Activated gamma-delta T cell treated with anti-CD3 and anti-CD28 coated beads, Interleukin-2, amount 50 U/mL, for 16 hours (primary cell): Measurements from ENCODE around the gene DPP10.

Experiments used
- DNase-seq: peaks from one replicate; pipeline ENCODE4 v3.0.0-alpha.2; 2020; ENCODE audit warnings: low read depth

The DPP10 gene

DNA sequence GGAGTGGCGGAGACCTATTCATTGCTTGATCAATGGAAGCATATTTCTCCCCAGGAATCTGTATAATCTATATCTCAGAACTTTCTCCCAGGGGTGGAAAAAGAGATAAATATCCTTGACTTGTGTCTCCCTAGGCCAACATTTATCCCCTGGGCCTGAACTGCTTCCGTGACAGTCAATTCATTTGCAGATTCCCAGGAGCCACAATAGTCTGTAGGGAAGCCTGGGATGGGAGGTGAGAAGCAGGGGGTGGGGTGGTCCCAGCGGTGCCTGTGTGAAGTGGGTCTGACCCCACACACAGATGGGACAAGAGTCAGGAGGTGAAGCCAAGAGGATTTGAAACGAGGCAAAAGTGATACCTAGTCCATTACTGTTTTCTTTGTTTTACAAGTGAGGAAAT, 166.8 kb downstream of the DPP10 start:
- no peak for DNase-seq

GRCh38 chr2:114609801-114610200, 167.4 kb downstream of the DPP10 start:
- no peak for DNase-seq

- no peak for DNase-seq
Observed at GRCh38 chr2:114610677-114611076, 168.2 kb downstream of the DPP10 start.

GRCh38 chr2:114614592-114614991, 172.2 kb downstream of the DPP10 start:
- DNase-seq: no peak

DNA sequence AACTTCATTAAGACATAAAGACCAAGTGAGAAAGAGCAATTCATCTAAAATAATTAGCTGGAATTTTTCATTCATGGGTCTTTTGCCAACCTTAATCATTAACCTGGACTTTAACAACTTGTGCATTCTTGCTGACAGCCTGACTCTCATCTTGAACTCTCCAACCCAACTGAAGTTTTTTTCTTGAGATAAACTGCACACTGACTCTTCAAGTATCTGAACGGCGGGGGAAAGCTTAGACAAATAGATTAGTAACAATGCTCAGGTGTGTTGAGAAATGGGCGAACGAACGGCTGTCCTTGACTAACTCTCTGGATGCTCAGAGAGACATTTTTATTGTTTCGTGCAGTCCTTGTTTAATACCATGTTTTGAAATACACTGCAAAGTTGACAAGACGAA, 186.0 kb downstream of the DPP10 start:
- DNase-seq: no peak

GRCh38 chr2:114631146-114631545, 188.7 kb downstream of the DPP10 start:
- no peak for DNase-seq

DNA sequence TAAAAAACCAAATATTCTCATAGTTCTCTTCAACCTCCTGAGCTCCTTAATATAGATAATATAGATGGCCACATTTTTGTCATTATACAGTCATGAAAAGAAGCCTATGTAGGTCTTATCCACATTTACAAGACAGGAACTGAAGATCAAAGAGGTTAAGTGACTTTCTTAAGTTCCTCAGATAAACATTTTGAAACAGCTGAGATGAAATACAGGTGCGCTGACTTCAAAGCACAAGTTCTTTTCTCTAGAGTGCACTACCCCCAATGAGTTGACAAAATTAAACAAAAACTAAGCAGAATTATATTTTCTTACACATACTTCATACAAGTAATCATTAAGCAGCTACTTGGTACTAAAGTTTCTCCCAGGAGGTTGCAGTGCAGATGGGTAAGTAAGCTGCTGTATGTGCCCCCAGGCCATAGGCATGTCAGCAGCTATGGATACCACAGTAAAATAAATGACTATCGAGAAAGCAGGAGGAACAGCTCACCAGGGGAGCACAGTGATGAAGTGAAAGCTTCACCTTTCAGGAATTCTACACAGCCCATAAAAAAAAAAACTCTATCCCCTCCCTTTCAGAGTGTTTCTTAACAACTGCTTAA, 199.8 kb downstream of the DPP10 start:
- DNase-seq: no peak

- DNase-seq: no peak
Observed at GRCh38 chr2:114642988-114643553, 200.6 kb downstream of the DPP10 start.

GRCh38 chr2:114651933-114652332, 209.5 kb downstream of the DPP10 start:
- DNase-seq: no peak

GRCh38 chr2:114659880-114660279, 217.4 kb downstream of the DPP10 start:
- DNase-seq: no peak

GRCh38 chr2:114661971-114662939, 219.8 kb downstream of the DPP10 start:
- DNase-seq: no peak

DNA sequence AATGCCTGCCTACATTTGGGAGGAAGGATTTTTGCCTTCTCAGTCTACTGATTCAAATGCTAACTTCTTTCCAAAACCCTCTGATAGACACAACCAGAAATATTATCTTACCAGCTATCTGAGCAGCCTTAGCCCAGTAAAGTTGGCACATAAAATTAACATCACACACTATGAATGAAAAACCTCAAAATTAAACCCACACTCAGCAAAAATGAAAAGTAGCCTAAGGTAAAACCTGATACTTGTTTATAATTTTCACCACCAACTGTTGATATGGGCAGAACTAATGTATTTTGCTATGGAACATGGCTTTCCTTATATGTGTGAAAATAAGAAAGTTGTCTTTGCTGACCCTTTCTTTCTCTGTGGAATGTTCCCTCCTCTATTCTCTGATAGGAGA, 226.0 kb downstream of the DPP10 start:
- DNase-seq: no peak

DNA sequence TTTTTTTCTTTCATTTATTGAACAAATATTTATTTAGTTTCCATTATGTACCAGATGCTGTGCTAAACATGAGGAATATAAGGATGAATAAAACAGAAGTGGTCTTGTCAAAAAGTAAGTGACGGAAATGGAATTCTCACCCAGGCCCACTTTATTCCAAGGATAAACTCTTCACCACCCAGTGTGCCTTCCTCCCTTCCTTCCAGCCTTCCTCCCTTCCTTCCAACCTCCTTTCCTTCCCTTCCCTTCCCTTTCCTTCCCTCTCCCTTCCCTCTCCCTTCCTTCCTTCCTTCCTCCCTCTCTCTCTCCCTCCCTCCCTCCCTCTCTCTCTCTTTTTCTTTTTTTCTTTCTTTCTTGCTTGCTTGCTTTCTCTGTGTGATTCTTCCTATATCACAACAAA, 240.8 kb downstream of the DPP10 start:
- DNase-seq: no peak

- no peak for DNase-seq
Observed at GRCh38 chr2:114684403-114684802, 242.0 kb downstream of the DPP10 start.

DNA sequence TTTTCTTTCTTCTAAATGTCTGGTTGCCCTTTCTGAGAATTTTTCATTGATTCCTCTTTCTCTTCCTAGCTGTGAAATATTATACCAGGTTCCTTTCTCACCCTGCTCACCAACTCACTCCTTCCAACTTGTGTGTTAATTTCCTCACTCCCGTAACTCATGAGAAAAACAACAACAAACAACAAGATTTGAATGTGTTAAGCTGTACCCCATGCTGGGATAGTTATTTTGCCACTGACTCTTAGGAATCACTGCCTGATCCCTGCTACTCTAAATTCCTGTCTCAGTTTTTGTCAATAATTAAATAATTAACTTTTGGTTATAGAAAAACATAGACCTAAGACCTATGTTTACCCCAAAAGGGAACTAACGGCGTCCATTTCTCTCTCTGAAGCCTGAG, 242.7 kb downstream of the DPP10 start:
- no peak for DNase-seq

DNA sequence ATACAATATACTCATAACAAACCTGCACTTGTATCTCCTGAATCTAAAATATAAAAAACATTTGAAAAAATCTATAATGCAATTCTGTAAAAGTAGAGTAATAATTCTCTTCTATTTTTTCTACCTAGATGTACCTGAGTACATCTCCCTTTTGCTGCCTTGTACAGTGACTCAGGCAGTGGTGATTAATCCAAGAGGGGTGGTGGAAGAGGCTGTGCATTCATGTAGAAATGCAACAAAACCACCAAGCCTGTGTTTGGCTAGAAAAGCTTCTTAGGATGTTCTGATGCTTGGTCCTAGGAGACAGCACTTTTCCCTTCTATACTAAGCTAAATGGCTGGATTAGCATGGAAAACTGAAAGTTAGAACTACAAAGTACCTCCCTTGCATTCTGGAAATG, 245.8 kb downstream of the DPP10 start:
- no peak for DNase-seq

DNA sequence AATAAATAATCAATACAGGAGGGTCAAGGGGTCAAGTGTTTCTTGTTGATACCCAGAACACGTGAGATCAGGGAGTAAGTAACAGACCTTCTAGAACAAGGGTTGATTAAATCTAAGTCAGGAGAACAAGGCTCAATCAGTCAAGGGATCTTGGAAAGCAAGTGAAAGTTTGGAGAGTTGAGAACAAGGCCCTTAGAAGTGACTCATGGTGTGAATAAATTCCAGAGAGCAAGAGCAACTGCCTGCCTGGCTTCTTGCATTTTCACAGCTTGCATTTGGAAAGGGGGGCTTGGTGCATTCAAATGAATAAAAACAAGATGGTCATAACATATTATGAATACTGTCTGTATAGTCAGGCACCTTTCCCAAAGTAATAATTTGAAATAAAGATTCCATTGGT, 256.1 kb downstream of the DPP10 start:
- no peak for DNase-seq

DNA sequence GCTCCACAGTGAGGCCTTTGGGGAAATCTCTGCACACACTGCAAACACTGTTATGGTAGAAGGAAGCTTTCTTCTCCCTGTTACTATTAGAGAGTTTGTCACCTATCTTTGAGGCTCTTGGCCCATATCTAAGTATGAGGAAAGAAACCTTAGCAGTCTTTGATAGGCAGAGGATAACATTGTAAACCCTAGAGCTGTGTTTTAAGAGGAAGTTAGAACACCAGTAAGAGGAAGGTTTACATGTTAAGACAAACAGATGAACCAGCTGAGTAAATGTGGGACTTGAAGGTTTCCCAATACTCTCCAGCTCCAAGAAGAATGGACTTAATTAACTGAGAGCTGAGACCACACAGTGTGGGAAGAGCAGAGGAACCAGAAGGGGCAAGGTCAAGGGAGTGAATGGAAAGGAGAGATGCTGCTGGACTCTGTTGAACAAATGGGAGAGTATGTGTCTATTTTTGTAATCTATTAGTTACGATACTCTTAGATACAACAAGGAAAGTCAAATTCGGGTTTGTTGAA, 257.0 kb downstream of the DPP10 start:
- DNase-seq: no peak

DNA sequence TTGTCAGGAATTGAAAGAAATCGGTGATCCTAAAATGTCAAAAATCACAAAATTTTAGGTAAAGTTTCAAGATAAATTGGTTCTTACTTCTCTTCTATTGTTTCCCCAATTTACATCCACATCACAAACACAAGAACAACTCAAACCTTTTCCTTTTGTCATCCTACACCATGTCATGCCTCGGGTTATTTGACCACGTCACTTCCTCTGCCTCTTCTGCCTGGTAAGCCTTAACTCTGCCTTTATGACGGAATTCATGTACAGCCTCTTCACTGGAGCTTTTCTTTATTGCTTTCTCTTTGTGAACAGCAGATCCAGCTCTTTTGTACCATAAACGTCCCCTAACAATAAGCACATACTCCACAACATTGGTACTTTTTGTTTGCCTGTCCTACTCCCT, 258.0 kb downstream of the DPP10 start:
- DNase-seq: no peak

DNA sequence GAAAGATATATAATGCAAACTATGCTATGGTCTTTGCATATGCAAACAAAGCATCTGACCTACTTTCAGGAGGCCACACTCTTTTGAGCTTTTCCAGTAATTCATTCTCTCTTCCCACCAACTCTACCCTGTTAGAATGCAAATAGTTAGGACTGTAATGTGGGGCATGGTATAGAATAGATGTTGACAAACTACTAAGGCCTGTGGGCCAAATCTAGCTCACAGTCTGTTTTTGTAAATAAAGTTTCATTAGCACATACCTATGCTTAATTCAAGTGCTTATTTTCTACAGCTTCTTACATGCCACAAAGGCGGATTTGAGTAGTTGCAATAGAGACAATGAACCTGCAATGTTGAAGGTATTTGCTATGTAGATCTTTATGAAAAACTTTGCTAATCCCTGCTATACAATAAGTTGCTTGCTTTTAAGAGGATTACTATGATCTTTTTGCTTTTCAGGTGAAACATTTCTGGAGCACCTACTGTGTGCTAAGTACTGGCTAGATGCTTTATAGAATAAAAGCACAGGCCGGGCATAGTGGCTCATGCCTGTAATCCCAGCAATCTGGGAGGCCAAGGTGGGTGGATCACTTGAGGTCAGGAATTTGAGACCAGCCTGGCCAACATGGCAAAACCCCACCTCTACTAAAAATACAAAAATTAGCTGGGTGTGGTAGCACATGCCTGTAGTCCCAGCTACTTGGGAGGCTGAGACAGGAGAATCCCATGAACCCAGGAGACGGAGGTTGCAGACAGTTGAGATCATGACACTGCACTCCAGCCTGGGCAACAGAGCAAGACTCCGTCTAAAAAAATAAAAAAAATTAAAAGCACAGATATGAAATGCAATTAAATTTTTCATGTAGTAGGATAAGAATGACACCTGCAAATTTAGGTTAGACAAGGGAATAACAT, 267.8 kb downstream of the DPP10 start:
- DNase-seq: no peak

GRCh38 chr2:114714313-114714712, 271.9 kb downstream of the DPP10 start:
- DNase-seq: no peak

GRCh38 chr2:114717049-114717448, 274.6 kb downstream of the DPP10 start:
- DNase-seq: no peak
